ENCODE measurements around the gene IFNAR1.
A peak's percentile ranks its signal among the peaks of the same experiment; 100 is the strongest.

- TF ChIP-seq CTCF (IDR thresholded peaks at IDR 0.05) (peak; percentile 90), EZH2 (IDR thresholded peaks at IDR 0.05; ENCODE audit: borderline replicate concordance, insufficient read depth, low read depth, low read length, poor library complexity, severe bottlenecking) (no peak)
Observed at GRCh38 chr21:33360881-33361602, 36.3 kb downstream of the IFNAR1 start.
